Esophagus squamous epithelium (tissue), 4 donors: ENCODE results near the gene DLG5.

Experiments
- CTCF ChIP-seq, 6 experiments: fragments of 450-650 bp in 4 of 6; fragments of 200-600 bp in 2 of 6; sonication (generic) in 2 of 6; IDR thresholded peaks; one replicate each; pipeline ENCODE4 v1.5.1; 2016 to 2019; ENCODE audit warnings: antibody characterized with exemption in 6 of 6, mild to moderate bottlenecking in 4 of 6, moderate library complexity in 4 of 6
- POLR2A ChIP-seq, 4 donors: fragments of 450-650 bp; IDR thresholded peaks; one replicate each; pipeline ENCODE4 v1.6.1; 2017; ENCODE audit warnings: antibody characterized with exemption in 4 of 4, mild to moderate bottlenecking in 4 of 4, moderate library complexity in 3 of 4

GRCh38 chr10:77833225-77833624 is 93.3 kb downstream of the DLG5 start:
- TF ChIP-seq POLR2A (IDR thresholded peaks at IDR 0.05) (no peak), CTCF (IDR thresholded peaks at IDR 0.05) (no peak)
